HG03095 (cell line): Measurements from ENCODE around the gene SCYGR7.
"Not testable (repeated sequence)": the region's sequence is repeated elsewhere in the genome, so short reads cannot be mapped to it uniquely, and the experiment has no call there.

Experiments used
- ATAC-seq: cut with Tn5 transposase; IDR thresholded peaks from one replicate; pipeline ENCODE4 v1.9.1; 2021; ENCODE audit warnings: moderate library complexity; ENCODE audit not compliant: unreplicated experiment

SCYGR7 gene

GRCh38 chr2:227756261-227756660 is 28.1 kb downstream of the SCYGR7 start:
- not testable (repeated sequence) for ATAC-seq

GRCh38 chr2:227759411-227760118 is 31.4 kb downstream of the SCYGR7 start:
- no peak for ATAC-seq

- ATAC-seq, result no peak
Observed at GRCh38 chr2:227761740-227762476, 33.8 kb downstream of the SCYGR7 start.

GRCh38 chr2:227765788-227766372 is 37.7 kb downstream of the SCYGR7 start:
- ATAC-seq, result no peak

- peak; percentile 97 for ATAC-seq
Observed at GRCh38 chr2:227766373-227766883, 38.3 kb downstream of the SCYGR7 start.

- ATAC-seq, result no peak
Observed at GRCh38 chr2:227767830-227768229, 39.7 kb downstream of the SCYGR7 start.

GRCh38 chr2:227772197-227772661 is 44.1 kb downstream of the SCYGR7 start:
- no peak for ATAC-seq

- ATAC-seq, result no peak
Observed at GRCh38 chr2:227772932-227773331, 44.8 kb downstream of the SCYGR7 start.

GRCh38 chr2:227774011-227774624 is 46.0 kb downstream of the SCYGR7 start:
- no peak for ATAC-seq

GRCh38 chr2:227774895-227775842 is 47.0 kb downstream of the SCYGR7 start:
- no peak for ATAC-seq
